ENCODE results near the gene TLR2. TPM values are rescaled to one million over a fixed set of nuclear protein-coding genes. Genes with fewer than 3 reads are reported as not detected.

The TLR2 gene
- total and polyA plus RNA-seq, 4 donors = 27.5 to 190 (median 140) TPM

DNA sequence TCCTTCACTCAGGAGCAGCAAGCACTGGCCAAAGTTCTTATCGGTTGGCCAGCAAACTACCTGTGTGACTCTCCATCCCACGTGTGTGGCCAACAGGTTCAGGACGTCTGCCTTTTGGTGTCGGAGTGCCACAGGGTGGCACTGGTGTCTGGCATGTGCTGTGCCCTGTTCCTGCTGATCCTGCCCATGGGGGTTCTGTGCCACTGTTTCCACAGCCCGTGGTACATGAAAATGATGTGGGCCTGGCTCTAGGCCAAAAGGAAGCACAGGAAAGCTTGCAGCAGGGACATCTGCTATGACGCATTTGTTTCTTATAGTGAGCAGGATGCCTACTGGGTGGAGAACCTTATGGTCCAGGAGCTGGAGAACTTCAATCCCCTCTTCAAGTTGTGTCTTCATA is 4.6 kb upstream of the TLR2 start:
- H3K36me3 ChIP-seq (ENCODE audit: control insufficient read depth in 4 of 4, insufficient read depth in 4 of 4, low read length in 4 of 4) = no peaks in the 10 kb centered on the region
- H3K27ac ChIP-seq (ENCODE audit: low read depth in 1 of 2, low read length in 1 of 2) = no peak overlapping the region

DNA sequence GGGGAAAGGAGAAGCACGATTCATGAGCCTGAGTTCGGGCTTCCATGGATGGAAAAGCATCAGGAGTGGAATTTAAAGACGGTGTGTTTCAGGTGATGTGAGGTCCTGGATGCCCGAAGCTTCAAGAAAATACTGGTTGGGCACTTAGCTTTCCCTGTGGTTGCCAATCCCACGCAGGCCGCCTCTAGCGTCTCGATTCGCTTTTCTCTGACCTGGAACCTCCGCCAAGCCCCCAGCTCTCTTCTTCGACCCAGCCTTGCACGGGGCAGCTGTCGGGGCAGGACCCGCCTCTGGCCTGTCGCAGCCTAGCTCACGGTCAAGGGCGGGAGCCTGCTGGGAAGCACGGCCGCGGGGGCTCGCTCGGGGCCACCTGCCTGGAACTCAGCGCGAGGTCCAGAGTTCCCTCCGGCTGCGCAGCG is 308 bp upstream of the TLR2 start:
- 12 to 13% methylated on average over 27 of the region's 27 CpGs for WGBS, 2 donors
- Histone ChIP-seq H3K4me1 (ENCODE audit: control insufficient read depth in 5 of 5, insufficient read depth in 5 of 5, low read length in 5 of 5) (peaks cover 0 to 8% (median 0%) of the 10 kb centered on the region in 5 donors), H3K9ac (ENCODE audit: insufficient read depth in 1 of 2, low read length in 2 of 2) (no peak overlapping the region), H3K36me3 (ENCODE audit: control insufficient read depth in 4 of 4, insufficient read depth in 4 of 4, low read length in 4 of 4) (peaks cover 0 to 10% (median 0%) of the 10 kb centered on the region in 4 donors), H3K27ac (ENCODE audit: low read depth in 1 of 2, low read length in 1 of 2) (peak overlapping the region in 1 of 2 donors; percentile 84), H3K4me3 (peak overlapping the region; percentile 76), H3K9me3 (ENCODE audit: control insufficient read depth in 4 of 4, insufficient read depth in 3 of 4, low read length in 3 of 4) (peaks cover 0 to 6% (median 3%) of the 10 kb centered on the region in 4 donors), H3K27me3 (ENCODE audit: control insufficient read depth in 3 of 3, insufficient read depth in 3 of 3, low read length in 2 of 3) (peaks cover 0 to 12% (median 5%) of the 10 kb centered on the region in 3 donors)
- TF ChIP-seq, protein P1, sequence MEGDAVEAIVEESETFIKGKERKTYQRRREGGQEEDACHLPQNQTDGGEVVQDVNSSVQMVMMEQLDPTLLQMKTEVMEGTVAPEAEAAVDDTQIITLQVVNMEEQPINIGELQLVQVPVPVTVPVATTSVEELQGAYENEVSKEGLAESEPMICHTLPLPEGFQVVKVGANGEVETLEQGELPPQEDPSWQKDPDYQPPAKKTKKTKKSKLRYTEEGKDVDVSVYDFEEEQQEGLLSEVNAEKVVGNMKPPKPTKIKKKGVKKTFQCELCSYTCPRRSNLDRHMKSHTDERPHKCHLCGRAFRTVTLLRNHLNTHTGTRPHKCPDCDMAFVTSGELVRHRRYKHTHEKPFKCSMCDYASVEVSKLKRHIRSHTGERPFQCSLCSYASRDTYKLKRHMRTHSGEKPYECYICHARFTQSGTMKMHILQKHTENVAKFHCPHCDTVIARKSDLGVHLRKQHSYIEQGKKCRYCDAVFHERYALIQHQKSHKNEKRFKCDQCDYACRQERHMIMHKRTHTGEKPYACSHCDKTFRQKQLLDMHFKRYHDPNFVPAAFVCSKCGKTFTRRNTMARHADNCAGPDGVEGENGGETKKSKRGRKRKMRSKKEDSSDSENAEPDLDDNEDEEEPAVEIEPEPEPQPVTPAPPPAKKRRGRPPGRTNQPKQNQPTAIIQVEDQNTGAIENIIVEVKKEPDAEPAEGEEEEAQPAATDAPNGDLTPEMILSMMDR (IDR thresholded peaks at IDR 0.05; ENCODE audit: control extremely low read depth, extremely low read depth) = no peak
- DNase-seq = no peak
- ATAC-seq (ENCODE audit: insufficient read depth, low FRiP score) = no peak

More for the DNA sequence above, 4.6 kb upstream of the TLR2 start:
- 64 to 73% methylated on average over 6 of the region's 6 CpGs for WGBS, 2 donors
- no peak for DNase-seq
- ATAC-seq (ENCODE audit: insufficient read depth, low FRiP score) = no peak
- H3K4me1 ChIP-seq (ENCODE audit: control insufficient read depth in 5 of 5, insufficient read depth in 5 of 5, low read length in 5 of 5) = peaks cover 0 to 6% (median 0%) of the 10 kb centered on the region in 5 donors
- H3K9ac ChIP-seq (ENCODE audit: insufficient read depth in 1 of 2, low read length in 2 of 2) = no peak overlapping the region
- peaks cover 0 to 12% (median 2%) of the 10 kb centered on the region in 3 donors for H3K27me3 ChIP-seq (ENCODE audit: control insufficient read depth in 3 of 3, insufficient read depth in 3 of 3, low read length in 2 of 3)
- TF ChIP-seq, protein P1 (IDR thresholded peaks at IDR 0.05; ENCODE audit: control extremely low read depth, extremely low read depth) = no peak
- H3K9me3 ChIP-seq (ENCODE audit: control insufficient read depth in 4 of 4, insufficient read depth in 3 of 4, low read length in 3 of 4) = peaks cover 0 to 3% (median 3%) of the 10 kb centered on the region in 4 donors
- no peak overlapping the region for H3K4me3 ChIP-seq

DNA sequence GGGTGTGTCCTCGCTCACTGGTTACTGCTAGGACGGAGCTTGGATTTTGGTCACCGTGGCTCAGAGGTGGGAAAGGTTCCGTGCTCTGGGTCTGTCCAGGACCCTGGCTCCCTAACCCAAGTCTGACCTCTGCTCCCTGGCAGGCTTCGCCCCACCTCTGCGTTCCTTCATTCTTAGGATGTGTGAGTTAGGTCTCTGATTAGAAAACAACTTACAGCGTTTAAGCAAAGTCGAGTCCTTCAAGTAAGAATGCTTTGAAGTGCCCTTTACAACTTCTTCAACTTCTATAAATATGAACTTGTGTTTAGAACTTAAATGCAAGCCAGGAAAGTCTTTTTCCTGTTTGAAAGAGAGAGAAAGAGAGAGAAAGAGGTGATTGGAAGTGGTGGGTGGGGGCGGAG is 891 bp downstream of the TLR2 start:
- Histone ChIP-seq H3K9ac (ENCODE audit: insufficient read depth in 1 of 2, low read length in 2 of 2) (peak overlapping the region; percentile 29 to 77), H3K4me1 (ENCODE audit: control insufficient read depth in 5 of 5, insufficient read depth in 5 of 5, low read length in 5 of 5) (peaks cover 0 to 8% (median 0%) of the 10 kb centered on the region in 5 donors), H3K9me3 (ENCODE audit: control insufficient read depth in 4 of 4, insufficient read depth in 3 of 4, low read length in 3 of 4) (peaks cover 0 to 6% (median 3%) of the 10 kb centered on the region in 4 donors), H3K27ac (ENCODE audit: low read depth in 1 of 2, low read length in 1 of 2) (peak overlapping the region in 1 of 2 donors; percentile 84), H3K4me3 (peak overlapping the region; percentile 76), H3K36me3 (ENCODE audit: control insufficient read depth in 4 of 4, insufficient read depth in 4 of 4, low read length in 4 of 4) (peaks cover 0 to 12% (median 0%) of the 10 kb centered on the region in 4 donors), H3K27me3 (ENCODE audit: control insufficient read depth in 3 of 3, insufficient read depth in 3 of 3, low read length in 2 of 3) (peaks cover 0 to 12% (median 5%) of the 10 kb centered on the region in 3 donors)
- DNase-seq = peak in 1 of 3 donors; percentile 67
- ATAC-seq (ENCODE audit: insufficient read depth, low FRiP score) = no peak
- TF ChIP-seq, protein P1 (IDR thresholded peaks at IDR 0.05; ENCODE audit: control extremely low read depth, extremely low read depth) = no peak
- WGBS, 2 donors = 15 to 17% methylated on average over 9 of the region's 9 CpGs

DNA sequence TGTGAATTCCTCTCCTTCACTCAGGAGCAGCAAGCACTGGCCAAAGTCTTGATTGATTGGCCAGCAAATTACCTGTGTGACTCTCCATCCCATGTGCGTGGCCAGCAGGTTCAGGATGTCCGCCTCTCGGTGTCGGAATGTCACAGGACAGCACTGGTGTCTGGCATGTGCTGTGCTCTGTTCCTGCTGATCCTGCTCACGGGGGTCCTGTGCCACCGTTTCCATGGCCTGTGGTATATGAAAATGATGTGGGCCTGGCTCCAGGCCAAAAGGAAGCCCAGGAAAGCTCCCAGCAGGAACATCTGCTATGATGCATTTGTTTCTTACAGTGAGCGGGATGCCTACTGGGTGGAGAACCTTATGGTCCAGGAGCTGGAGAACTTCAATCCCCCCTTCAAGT is 20.4 kb downstream of the TLR2 start:
- H3K4me3 ChIP-seq = no peak overlapping the region

More for the DNA sequence above, 20.4 kb downstream of the TLR2 start:
- no peak for ATAC-seq (ENCODE audit: insufficient read depth, low FRiP score)
- 88 to 91% methylated on average over 7 of the region's 7 CpGs for WGBS, 2 donors
- no peak overlapping the region for H3K27ac ChIP-seq (ENCODE audit: low read depth in 1 of 2, low read length in 1 of 2)
- H3K36me3 ChIP-seq (ENCODE audit: control insufficient read depth in 4 of 4, insufficient read depth in 4 of 4, low read length in 4 of 4) = no peaks in the 10 kb centered on the region
- TF ChIP-seq, protein P1 (IDR thresholded peaks at IDR 0.05; ENCODE audit: control extremely low read depth, extremely low read depth) = no peak
- no peak for DNase-seq
- H3K9me3 ChIP-seq (ENCODE audit: control insufficient read depth in 4 of 4, insufficient read depth in 3 of 4, low read length in 3 of 4) = no peaks in the 10 kb centered on the region
- peaks cover 0 to 4% (median 0%) of the 10 kb centered on the region in 5 donors for H3K4me1 ChIP-seq (ENCODE audit: control insufficient read depth in 5 of 5, insufficient read depth in 5 of 5, low read length in 5 of 5)
- H3K27me3 ChIP-seq (ENCODE audit: control insufficient read depth in 3 of 3, insufficient read depth in 3 of 3, low read length in 2 of 3) = no peaks in the 10 kb centered on the region
- no peak overlapping the region for H3K9ac ChIP-seq (ENCODE audit: insufficient read depth in 1 of 2, low read length in 2 of 2)

Data from lung (tissue), 12 donors.